CD4-positive, alpha-beta memory T cell (primary cell): ENCODE results near the gene DZIP1L. TPM values are rescaled to one million over a fixed set of nuclear protein-coding genes. Genes with fewer than 3 reads are reported as not detected.
"Not testable (repeated sequence)": the region's sequence is repeated elsewhere in the genome, so short reads cannot be mapped to it uniquely, and the experiment has no call there.

Experiments used
- CTCF ChIA-PET: fragments of 350-600 bp; sonication (Branson Sonifier 250); formaldehyde crosslinking; loops from one replicate; lab custom pipeline; 2021; ENCODE audit warnings: inconsistent platforms; ENCODE audit not compliant: partially characterized antibody; lab: Charles Lee
- POLR2A ChIA-PET: fragments of 350-600 bp; sonication (Branson Sonifier 250); formaldehyde crosslinking; loops from one replicate; lab custom pipeline; 2021; ENCODE audit not compliant: partially characterized antibody; lab: Charles Lee
- DNase-seq, 5 donors: peaks; one replicate each; pipeline versions ENCODE4 v3.0.0 to v3.0.0-alpha.2; 2020 to 2022; ENCODE audit warnings: mixed read lengths in 1 of 5
- H3K27ac ChIP-seq: one replicate; pipeline ENCODE4 v1.7.0; 2013; ENCODE audit warnings: low read depth, low read length
- H3K27me3 ChIP-seq: 2 replicates; pipeline ENCODE4 v1.7.0; 2013; ENCODE audit warnings: mild to moderate bottlenecking, low read length, moderate library complexity; ENCODE audit not compliant: insufficient read depth
- H3K36me3 ChIP-seq: 2 replicates; pipeline ENCODE4 v1.7.0; 2013; ENCODE audit warnings: mild to moderate bottlenecking, low read length, moderate library complexity; ENCODE audit not compliant: insufficient read depth
- H3K4me1 ChIP-seq: 2 replicates; pipeline ENCODE4 v1.7.0; 2013; ENCODE audit warnings: mild to moderate bottlenecking, low read length, moderate library complexity; ENCODE audit not compliant: insufficient read depth
- H3K4me3 ChIP-seq, 2 donors: one replicate each; pipeline ENCODE4 v1.7.0; 2013; ENCODE audit warnings: low read length in 2 of 2, mild to moderate bottlenecking in 1 of 2
- H3K9me3 ChIP-seq, 2 donors: one replicate each; pipeline ENCODE4 v1.7.0; 2013; ENCODE audit warnings: low read length in 2 of 2, control low read depth in 1 of 2; ENCODE audit not compliant: control insufficient read depth in 1 of 2
- H3K27ac Mint-ChIP-seq, 7 donors: one replicate each; pipeline ENCODE4 v1.8.0; 2020 to 2021; ENCODE audit warnings: mixed read lengths in 7 of 7, mild to moderate bottlenecking in 6 of 7, inconsistent platforms in 3 of 7, moderate library complexity in 3 of 7
- H3K27me3 Mint-ChIP-seq, 2 donors: one replicate each; pipeline ENCODE4 v1.8.0; 2020 to 2021; ENCODE audit warnings: mixed read lengths in 2 of 2
- H3K36me3 Mint-ChIP-seq, 2 donors: one replicate each; pipeline ENCODE4 v1.8.0; 2020 to 2021; ENCODE audit warnings: mixed read lengths in 2 of 2, inconsistent platforms in 1 of 2, mild to moderate bottlenecking in 1 of 2
- H3K4me1 Mint-ChIP-seq, 4 donors: one replicate each; pipeline ENCODE4 v1.8.0; 2020 to 2021; ENCODE audit warnings: mixed read lengths in 4 of 4, mild to moderate bottlenecking in 1 of 4
- H3K4me3 Mint-ChIP-seq, 8 donors: one replicate each; pipeline ENCODE4 v1.8.0; 2020 to 2021; ENCODE audit warnings: mixed read lengths in 8 of 8, mild to moderate bottlenecking in 7 of 8, moderate library complexity in 6 of 8, inconsistent platforms in 3 of 8
- H3K9me3 Mint-ChIP-seq, 8 donors: one replicate each; pipeline ENCODE4 v1.8.0; 2020 to 2021; ENCODE audit warnings: mixed read lengths in 8 of 8, mild to moderate bottlenecking in 5 of 8, inconsistent platforms in 3 of 8, moderate library complexity in 1 of 8
- intact Hi-C: fragments of 100-400 bp; cut with micrococcal nuclease; formaldehyde crosslinking; loops from one replicate; pipeline ENCODE4 v1.15.1; 2023
- polyA plus RNA-seq, 2 donors: library from polyadenylated mRNA; unstranded; fragments of 300-500 nt; fragmentation: Illumina TruSeq; gene quantifications; one replicate each; pipeline ENCODE4 v1.2.3, GENCODE V29; 2021
- total RNA-seq, 2 experiments: library from RNA; stranded (reverse); gene quantifications; one replicate each; pipeline ENCODE4 v1.2.3, GENCODE V29; 2021

DZIP1L gene
- total and polyA plus RNA-seq, 4 experiments from 2014 or later: not detected

DNA sequence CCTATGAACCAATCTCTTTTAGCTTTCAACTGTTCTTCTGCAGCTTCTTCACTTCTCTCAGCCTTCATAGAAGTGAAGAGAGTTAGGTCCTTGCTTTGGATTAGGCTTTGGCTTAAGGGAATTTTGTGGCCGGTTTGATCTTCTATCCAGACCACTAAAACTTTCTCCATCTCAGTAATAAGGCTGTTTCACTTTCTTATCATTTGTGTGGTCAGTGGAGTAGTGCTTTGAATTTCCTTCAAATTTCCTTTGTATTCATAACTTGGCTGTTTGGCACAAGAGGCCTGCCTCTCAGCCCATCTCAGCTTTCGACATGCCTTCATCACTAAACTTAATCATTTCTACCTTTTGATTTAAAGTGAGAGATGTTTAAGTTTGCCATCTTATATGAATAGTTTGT is 21.7 kb downstream of the DZIP1L start:
- Histone ChIP-seq H3K4me1 (no peaks in the 10 kb centered on the region), H3K4me3 (no peak overlapping the region), H3K9me3 (no peaks in the 10 kb centered on the region), H3K27ac (no peak overlapping the region), H3K27me3 (no peaks in the 10 kb centered on the region), H3K36me3 (no peaks in the 10 kb centered on the region)
- POLR2A ChIA-PET: no interaction called here
- Mint-ChIP-seq H3K36me3 (no peaks in the 10 kb centered on the region), H3K4me3 (no peak overlapping the region), H3K27ac (no peak overlapping the region), H3K27me3 (peaks cover 4 to 7% of the 10 kb centered on the region in 2 donors), H3K9me3 (no peaks in the 10 kb centered on the region), H3K4me1 (no peaks in the 10 kb centered on the region)
- CTCF ChIA-PET: interaction anchor here (1.4 to 1.9 kb wide), 3 partner anchors 11 to 25 kb away, joined by 4 to 5 read pairs (median 5); no protein-coding TSS in a partner anchor
- intact Hi-C loops: no loop called here
- no peak for DNase-seq

DNA sequence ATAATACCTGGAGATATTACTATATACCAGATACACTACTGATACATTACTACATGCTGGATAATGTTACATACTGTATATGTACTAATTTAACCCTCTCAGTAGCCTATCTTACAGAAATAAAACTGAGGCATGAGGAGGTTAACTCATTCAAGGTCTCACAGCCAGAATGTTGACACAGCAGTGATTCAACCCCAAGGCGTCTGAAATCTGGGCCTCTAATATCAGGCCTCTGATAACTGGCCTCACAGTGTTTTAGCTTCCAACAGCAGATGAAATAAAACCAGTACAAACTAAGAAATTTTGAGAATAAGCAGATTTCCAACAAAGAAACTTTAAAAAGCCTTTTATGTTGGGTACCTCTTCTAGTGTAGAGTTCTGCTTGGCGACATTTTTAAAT is 23.4 kb downstream of the DZIP1L start:
- no peaks in the 10 kb centered on the region for H3K4me1 Mint-ChIP-seq

GRCh38 chr3:138089091-138089490 is 26.3 kb downstream of the DZIP1L start:
- no peak for DNase-seq
- H3K4me3 Mint-ChIP-seq: no peak overlapping the region
- Histone ChIP-seq H3K27me3 (no peaks in the 10 kb centered on the region), H3K27ac (no peak overlapping the region), H3K9me3 (no peaks in the 10 kb centered on the region), H3K36me3 (no peaks in the 10 kb centered on the region), H3K4me3 (no peak overlapping the region), H3K4me1 (no peaks in the 10 kb centered on the region)
- CTCF ChIA-PET: interaction anchor here (1.0 kb wide), 1 partner anchor 20 kb away, joined by 3 read pairs; no protein-coding TSS in a partner anchor
- H3K27me3 Mint-ChIP-seq: peaks cover 4 to 9% of the 10 kb centered on the region in 2 donors
- POLR2A ChIA-PET: no interaction called here
- no peak overlapping the region for H3K27ac Mint-ChIP-seq
- H3K9me3 Mint-ChIP-seq: peaks cover 0 to 2% (median 0%) of the 10 kb centered on the region in 8 donors
- no peaks in the 10 kb centered on the region for H3K4me1 Mint-ChIP-seq
- intact Hi-C loops: no loop called here
- H3K36me3 Mint-ChIP-seq: no peaks in the 10 kb centered on the region

More for the DNA sequence above, 23.4 kb downstream of the DZIP1L start:
- Mint-ChIP-seq H3K9me3 (no peaks in the 10 kb centered on the region), H3K4me3 (no peak overlapping the region), H3K27ac (no peak overlapping the region), H3K36me3 (no peaks in the 10 kb centered on the region), H3K27me3 (peaks cover 4 to 12% of the 10 kb centered on the region in 2 donors)
- no peaks in the 10 kb centered on the region for H3K9me3 ChIP-seq
- intact Hi-C loops: no loop called here
- DNase-seq: no peak
- ChIA-PET CTCF (interaction anchor here (1.8 kb wide), 1 partner anchor 27 kb away, joined by 5 read pairs; no protein-coding TSS in a partner anchor), POLR2A (no interaction called here)
- H3K27ac ChIP-seq: no peak overlapping the region
- H3K4me3 ChIP-seq: no peak overlapping the region
- no peaks in the 10 kb centered on the region for H3K4me1 ChIP-seq
- no peaks in the 10 kb centered on the region for H3K36me3 ChIP-seq
- no peaks in the 10 kb centered on the region for H3K27me3 ChIP-seq

DNA sequence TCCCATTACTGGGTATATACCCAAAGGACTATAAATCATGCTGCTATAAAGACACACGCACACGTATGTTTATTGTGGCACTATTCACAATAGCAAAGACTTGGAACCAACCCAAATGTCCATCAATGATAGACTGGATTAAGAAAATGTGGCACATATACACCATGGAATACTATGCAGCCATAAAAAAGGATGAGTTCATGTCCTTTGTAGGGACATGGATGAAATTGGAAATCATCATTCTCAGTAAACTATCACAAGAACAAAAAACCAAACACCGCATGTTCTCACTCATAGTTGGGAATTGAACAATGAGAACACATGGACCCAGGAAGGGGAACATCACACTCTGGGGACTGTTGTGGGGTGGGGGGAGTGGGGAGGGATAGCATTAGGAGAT is 29.7 kb downstream of the DZIP1L start:
- DNase-seq, POLR2A ChIA-PET, H3K36me3 Mint-ChIP-seq, H3K4me3 ChIP-seq, H3K27ac ChIP-seq, H3K9me3 Mint-ChIP-seq, H3K27me3 ChIP-seq, H3K4me3 Mint-ChIP-seq, H3K9me3 ChIP-seq, H3K36me3 ChIP-seq, intact Hi-C loops, H3K27ac Mint-ChIP-seq: not testable (repeated sequence)
- H3K27me3 Mint-ChIP-seq: peaks cover 7 to 12% of the 10 kb centered on the region in 2 donors
- CTCF ChIA-PET: interaction anchor here (1.6 kb wide), 1 partner anchor 19 kb away, joined by 3 read pairs; no protein-coding TSS in a partner anchor
- H3K4me1 ChIP-seq: peaks cover 15% of the 10 kb centered on the region
- peaks cover 2 to 26% (median 14%) of the 10 kb centered on the region in 4 donors for H3K4me1 Mint-ChIP-seq

GRCh38 chr3:138084196-138084595 is 31.2 kb downstream of the DZIP1L start:
- DNase-seq: no peak
- Mint-ChIP-seq H3K4me3 (no peak overlapping the region), H3K27me3 (peaks cover 9 to 10% of the 10 kb centered on the region in 2 donors), H3K4me1 (peaks cover 2 to 26% (median 14%) of the 10 kb centered on the region in 4 donors), H3K27ac (no peak overlapping the region), H3K9me3 (peaks cover 0 to 2% (median 0%) of the 10 kb centered on the region in 8 donors), H3K36me3 (no peaks in the 10 kb centered on the region)
- ChIA-PET CTCF (interaction anchor here (2.5 kb wide), 1 partner anchor 14 kb away, joined by 13 read pairs; no protein-coding TSS in a partner anchor), POLR2A (no interaction called here)
- peaks cover 15% of the 10 kb centered on the region for H3K4me1 ChIP-seq
- no peak overlapping the region for H3K27ac ChIP-seq
- no peak overlapping the region for H3K4me3 ChIP-seq
- intact Hi-C loops: no loop called here
- no peaks in the 10 kb centered on the region for H3K36me3 ChIP-seq
- no peaks in the 10 kb centered on the region for H3K27me3 ChIP-seq
- H3K9me3 ChIP-seq: no peaks in the 10 kb centered on the region

DNA sequence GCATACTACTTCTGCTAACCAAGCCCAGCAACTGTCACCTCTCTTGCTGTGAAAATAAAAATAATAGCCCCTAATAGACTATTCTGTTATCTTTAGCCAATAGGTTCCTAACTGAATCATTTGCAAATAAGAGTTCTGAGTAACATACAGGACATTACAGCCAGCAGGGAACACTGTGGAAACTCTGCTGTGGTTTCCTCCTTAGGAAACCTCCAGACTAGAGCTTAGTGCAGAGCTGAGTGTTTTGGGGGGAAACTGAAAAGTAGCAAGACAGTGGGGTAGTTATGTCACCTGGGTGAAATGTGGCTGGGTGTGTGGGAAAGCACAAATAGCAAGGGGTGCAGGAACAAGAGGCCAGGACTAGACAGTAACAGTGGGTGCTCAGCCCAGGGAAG is 32.4 kb downstream of the DZIP1L start:
- POLR2A ChIA-PET: no interaction called here

DNA sequence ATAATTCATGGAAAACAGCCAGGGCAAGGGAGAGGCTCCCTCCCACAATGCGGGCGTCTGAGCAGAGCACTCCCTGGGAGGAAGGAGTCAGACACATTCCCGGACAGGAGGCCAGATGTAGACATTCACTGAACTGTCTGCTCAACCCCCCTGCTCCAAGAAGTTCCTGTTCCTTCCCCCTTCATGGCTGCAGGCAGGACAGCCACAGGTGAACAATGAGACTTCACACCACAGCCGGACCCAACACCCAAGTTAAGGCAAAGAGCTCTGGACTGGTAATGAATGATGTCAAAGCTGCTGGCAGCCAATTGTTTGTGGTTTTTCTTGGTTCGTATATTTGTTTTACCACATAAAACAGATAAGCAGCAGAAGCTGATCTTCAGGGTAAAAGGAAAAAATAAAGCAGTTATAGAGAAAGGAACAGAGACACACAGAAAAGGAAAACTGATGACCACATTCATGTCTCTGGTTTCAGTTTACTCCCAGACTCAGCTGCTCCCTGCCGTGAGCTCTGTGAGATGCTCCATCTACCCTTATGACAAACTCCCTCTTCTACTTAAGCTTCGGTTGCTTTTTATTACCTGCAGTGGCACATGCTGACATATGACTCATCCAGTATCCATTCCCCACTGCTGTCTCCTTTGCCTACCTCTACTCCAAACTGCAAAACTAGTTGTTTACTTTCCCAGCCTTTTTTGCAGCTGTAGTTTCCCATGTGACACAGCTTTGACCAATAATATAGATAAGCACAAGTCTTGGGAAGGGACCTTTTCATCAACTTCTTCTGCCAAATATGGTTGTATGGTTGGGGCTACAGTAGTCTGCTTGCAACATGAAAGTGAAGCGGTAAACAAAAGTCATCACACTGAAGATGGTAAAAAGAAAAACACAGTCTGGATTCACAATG is 33.1 kb downstream of the DZIP1L start:
- H3K9me3 ChIP-seq: no peaks in the 10 kb centered on the region
- intact Hi-C loops: no loop called here
- H3K36me3 ChIP-seq: no peaks in the 10 kb centered on the region
- POLR2A ChIA-PET: no interaction called here
- H3K4me3 ChIP-seq: no peak overlapping the region
- Mint-ChIP-seq H3K27me3 (peaks cover 5 to 8% of the 10 kb centered on the region in 2 donors), H3K4me3 (peak overlapping the region in 7 of 8 donors; percentile 34 to 65 (median 58)), H3K36me3 (no peaks in the 10 kb centered on the region), H3K27ac (peak overlapping the region in 5 of 7 donors; percentile 29 to 75 (median 65)), H3K9me3 (peaks cover 0 to 2% (median 0%) of the 10 kb centered on the region in 8 donors), H3K4me1 (peaks cover 2 to 26% (median 14%) of the 10 kb centered on the region in 4 donors)
- no peaks in the 10 kb centered on the region for H3K27me3 ChIP-seq
- no peak overlapping the region for H3K27ac ChIP-seq
- CTCF ChIA-PET: interaction anchor here (1.1 to 2.5 kb wide), 5 partner anchors 11 to 37 kb away, joined by 3 to 13 read pairs (median 4); partner anchors contain the start of gene DZIP1L
- DNase-seq: peak in 4 of 5 donors; percentile 4 to 16 (median 12)
- peaks cover 15% of the 10 kb centered on the region for H3K4me1 ChIP-seq

More for the DNA sequence above, 32.4 kb downstream of the DZIP1L start:
- Mint-ChIP-seq H3K27ac (peak overlapping the region in 4 of 7 donors; percentile 1 to 75 (median 62)), H3K9me3 (peaks cover 0 to 2% (median 0%) of the 10 kb centered on the region in 8 donors), H3K27me3 (peaks cover 5 to 10% of the 10 kb centered on the region in 2 donors), H3K4me3 (peak overlapping the region in 5 of 8 donors; percentile 44 to 65 (median 62)), H3K36me3 (no peaks in the 10 kb centered on the region), H3K4me1 (peaks cover 2 to 26% (median 14%) of the 10 kb centered on the region in 4 donors)
- Histone ChIP-seq H3K36me3 (no peaks in the 10 kb centered on the region), H3K27ac (no peak overlapping the region), H3K4me1 (peaks cover 15% of the 10 kb centered on the region), H3K27me3 (no peaks in the 10 kb centered on the region), H3K9me3 (no peaks in the 10 kb centered on the region), H3K4me3 (no peak overlapping the region)
- no peak for DNase-seq
- intact Hi-C loops: no loop called here
- CTCF ChIA-PET: interaction anchor here (0.9 to 2.5 kb wide), 6 partner anchors 9 to 36 kb away, joined by 3 to 13 read pairs (median 4); partner anchors contain the start of gene DZIP1L
